Sigmoid colon (tissue), 7 donors: ENCODE measurements around the gene WASF3. TPM values are rescaled to one million over a fixed set of nuclear protein-coding genes. Genes with fewer than 3 reads are reported as not detected.
"Not testable (repeated sequence)": the region's sequence is repeated elsewhere in the genome, so short reads cannot be mapped to it uniquely, and the experiment has no call there.

Experiments
- DNase-seq: peaks from one replicate; pipeline ENCODE4 v3.0.0-alpha.2; 2019
- H3K27ac ChIP-seq, 4 donors: fragments of 200-600 bp; sonication (generic); one replicate each; pipeline ENCODE4 v1.5.1; 2016 to 2019; ENCODE audit warnings: mild to moderate bottlenecking in 1 of 4
- H3K27me3 ChIP-seq, 3 donors: fragments of 200-600 bp; sonication (generic); one replicate each; pipeline ENCODE4 v1.5.1; 2019; ENCODE audit warnings: mild to moderate bottlenecking in 1 of 3
- H3K36me3 ChIP-seq, 4 donors: fragments of 200-600 bp; sonication (generic); one replicate each; pipeline ENCODE4 v1.5.1; 2016 to 2019
- H3K4me1 ChIP-seq, 4 donors: fragments of 200-600 bp; sonication (generic); one replicate each; pipeline ENCODE4 v1.5.1; 2017 to 2019
- H3K4me3 ChIP-seq, 4 donors: fragments of 200-600 bp; sonication (generic); one replicate each; pipeline ENCODE4 v1.5.1; 2017 to 2019; ENCODE audit warnings: mild to moderate bottlenecking in 2 of 4, moderate library complexity in 1 of 4
- H3K9me3 ChIP-seq, 4 donors: fragments of 200-600 bp in 3 of 4; sonication (generic) in 3 of 4; one replicate each; pipeline versions ENCODE4 v1.5.1 to v1.6.1; 2013 to 2019
- CTCF ChIP-seq, 4 experiments: fragments of 450-650 bp in 3 of 4; fragments of 200-600 bp in 1 of 4; IDR thresholded peaks; one replicate each; pipeline ENCODE4 v1.5.1; 2016 to 2019; ENCODE audit warnings: antibody characterized with exemption in 4 of 4, mild to moderate bottlenecking in 3 of 4, moderate library complexity in 2 of 4
- EP300 ChIP-seq, 4 donors: sonication (generic); formaldehyde crosslinking; IDR thresholded peaks; one replicate each; pipeline ENCODE4 v1.6.1; 2017; ENCODE audit warnings: antibody characterized with exemption in 4 of 4
- POLR2A ChIP-seq, 2 donors: fragments of 450-650 bp; IDR thresholded peaks; one replicate each; pipeline ENCODE4 v1.6.1; 2016; ENCODE audit warnings: antibody characterized with exemption in 2 of 2, mild to moderate bottlenecking in 2 of 2, moderate library complexity in 2 of 2
- POLR2AphosphoS5 ChIP-seq, 4 donors: sonication (generic); formaldehyde crosslinking; IDR thresholded peaks; one replicate each; pipeline ENCODE4 v1.6.1; 2017; ENCODE audit warnings: antibody characterized with exemption in 4 of 4
- WGBS, 2 donors: extraction: QIAGEN DNeasy Blood & Tissue Kit; methylation state at CpG; one replicate each; pipeline ENCODE4 v1.1.7; 2013; 5-methylcytosine and 5-hydroxymethylcytosine counted together
- intact Hi-C: fragments of 100-400 bp; cut with DNase I; formaldehyde crosslinking; loops from one replicate; pipeline ENCODE4 v1.15.1; 2023
- polyA plus RNA-seq, 3 donors: library from polyadenylated mRNA; stranded (reverse); fragments of 200-250 nt; gene quantifications; one replicate each; pipeline ENCODE4 v1.2.3, GENCODE V29; 2013
- total RNA-seq, 4 donors: library from RNA; depleted of rRNA; stranded (reverse); fragments of >200 nt; gene quantifications; one replicate each; pipeline ENCODE4 v1.1.0, GENCODE V29; 2016
- donor health status: healthy with polysubstance abuse.
- donor health status: Bipolar disorder and iron deficiency.
- donor health status: healthy.

Gene WASF3
- total and polyA plus RNA-seq, 7 donors, result 0.92 to 17.1 (median 12.4) TPM

- DNase-seq, result no peak
- Histone ChIP-seq H3K4me3 (no peak overlapping the region), H3K9me3 (no peaks in the 10 kb centered on the region), H3K4me1 (no peaks in the 10 kb centered on the region), H3K27ac (no peak overlapping the region), H3K27me3 (no peaks in the 10 kb centered on the region), H3K36me3 (no peaks in the 10 kb centered on the region)
- intact Hi-C loops, result no loop called here
- TF ChIP-seq CTCF (IDR thresholded peaks at IDR 0.05) (no peak), EP300 (IDR thresholded peaks at IDR 0.05) (no peak), POLR2A (IDR thresholded peaks at IDR 0.05) (no peak), POLR2AphosphoS5 (IDR thresholded peaks at IDR 0.05) (no peak)
- WGBS, 2 donors, result 26 to 56% methylated on average over 5 of the region's 5 CpGs
Measured at GRCh38 chr13:26719356-26719945, 162.0 kb downstream of the WASF3 start.

GRCh38 chr13:26721251-26722121 lies 164.0 kb downstream of the WASF3 start:
- Histone ChIP-seq H3K27ac (no peak overlapping the region), H3K36me3 (no peaks in the 10 kb centered on the region), H3K4me1 (no peaks in the 10 kb centered on the region), H3K9me3 (no peaks in the 10 kb centered on the region), H3K27me3 (no peaks in the 10 kb centered on the region), H3K4me3 (no peak overlapping the region)
- WGBS, 2 donors, result 61 to 71% methylated on average over 26 of the region's 26 CpGs
- DNase-seq, result no peak
- no peak for TF ChIP-seq EP300 (IDR thresholded peaks at IDR 0.05)
- no peak for TF ChIP-seq POLR2A (IDR thresholded peaks at IDR 0.05)
- no peak for TF ChIP-seq POLR2AphosphoS5 (IDR thresholded peaks at IDR 0.05)
- no peak for TF ChIP-seq CTCF (IDR thresholded peaks at IDR 0.05)
- intact Hi-C loops, result no loop called here

GRCh38 chr13:26722321-26722720 lies 164.8 kb downstream of the WASF3 start:
- no peak for TF ChIP-seq CTCF (IDR thresholded peaks at IDR 0.05)
- no peak for TF ChIP-seq POLR2AphosphoS5 (IDR thresholded peaks at IDR 0.05)
- no peak for TF ChIP-seq POLR2A (IDR thresholded peaks at IDR 0.05)
- no peak for TF ChIP-seq EP300 (IDR thresholded peaks at IDR 0.05)
- Histone ChIP-seq H3K36me3 (no peaks in the 10 kb centered on the region), H3K4me1 (no peaks in the 10 kb centered on the region), H3K4me3 (no peak overlapping the region), H3K27me3 (no peaks in the 10 kb centered on the region), H3K9me3 (no peaks in the 10 kb centered on the region), H3K27ac (no peak overlapping the region)
- 87 to 89% methylated on average over 5 of the region's 5 CpGs for WGBS, 2 donors
- intact Hi-C loops, result no loop called here
- no peak for DNase-seq

- H3K4me1 ChIP-seq, H3K4me3 ChIP-seq, H3K27me3 ChIP-seq, H3K9me3 ChIP-seq, H3K27ac ChIP-seq, intact Hi-C loops, H3K36me3 ChIP-seq, DNase-seq: not testable (repeated sequence)
- 96 to 100% methylated on average over 14 of the region's 31 CpGs for WGBS, 2 donors
Measured at GRCh38 chr13:26723620-26724019, 166.1 kb downstream of the WASF3 start.

GRCh38 chr13:26726684-26727083 lies 169.2 kb downstream of the WASF3 start:
- TF ChIP-seq POLR2A (IDR thresholded peaks at IDR 0.05) (no peak), CTCF (IDR thresholded peaks at IDR 0.05) (no peak)
- H3K4me3 ChIP-seq, result no peak overlapping the region
- H3K27me3 ChIP-seq, result no peaks in the 10 kb centered on the region
- H3K4me1 ChIP-seq, result no peaks in the 10 kb centered on the region
- no peak for DNase-seq
- no peaks in the 10 kb centered on the region for H3K36me3 ChIP-seq
- intact Hi-C loops, result no loop called here
- H3K27ac ChIP-seq, result no peak overlapping the region
- H3K9me3 ChIP-seq, result no peaks in the 10 kb centered on the region
- WGBS, 2 donors, result 91 to 93% methylated on average over 8 of the region's 8 CpGs
